ENCODE results near the gene SYT3.

The SYT3 gene

DNA sequence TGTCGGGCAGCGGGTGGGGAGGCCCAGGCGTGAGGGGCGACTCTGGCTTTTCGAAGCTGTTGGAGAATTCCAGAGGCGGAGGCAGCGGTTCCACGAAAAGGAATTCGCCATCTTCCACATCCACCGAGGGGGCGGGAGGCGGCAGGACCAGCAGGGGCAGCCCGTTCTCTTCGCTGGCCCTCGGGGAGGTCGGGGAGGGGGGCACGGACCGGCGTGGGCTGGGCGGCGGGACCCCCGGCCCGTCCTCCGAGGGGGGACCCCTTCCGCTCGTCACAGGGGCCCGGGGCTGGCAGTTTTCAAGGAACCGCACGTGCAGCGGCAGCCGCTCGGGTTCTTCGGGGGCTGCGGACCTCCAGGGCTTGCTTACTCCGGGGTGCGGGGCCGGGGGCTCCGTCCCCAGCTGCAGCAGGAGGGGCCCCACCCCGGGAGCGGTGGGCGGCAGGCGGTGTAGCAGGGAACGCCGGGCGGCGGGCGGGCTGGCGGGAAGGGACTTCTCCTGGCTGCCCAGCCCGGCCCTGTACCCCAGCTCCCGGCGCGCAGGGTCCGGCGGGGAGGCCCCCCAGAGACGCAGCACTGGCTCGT is 27.6 kb upstream of the SYT3 start:
- H3K4me1 ChIP-seq: no peaks in the 10 kb centered on the region
- TF ChIP-seq, protein P1, sequence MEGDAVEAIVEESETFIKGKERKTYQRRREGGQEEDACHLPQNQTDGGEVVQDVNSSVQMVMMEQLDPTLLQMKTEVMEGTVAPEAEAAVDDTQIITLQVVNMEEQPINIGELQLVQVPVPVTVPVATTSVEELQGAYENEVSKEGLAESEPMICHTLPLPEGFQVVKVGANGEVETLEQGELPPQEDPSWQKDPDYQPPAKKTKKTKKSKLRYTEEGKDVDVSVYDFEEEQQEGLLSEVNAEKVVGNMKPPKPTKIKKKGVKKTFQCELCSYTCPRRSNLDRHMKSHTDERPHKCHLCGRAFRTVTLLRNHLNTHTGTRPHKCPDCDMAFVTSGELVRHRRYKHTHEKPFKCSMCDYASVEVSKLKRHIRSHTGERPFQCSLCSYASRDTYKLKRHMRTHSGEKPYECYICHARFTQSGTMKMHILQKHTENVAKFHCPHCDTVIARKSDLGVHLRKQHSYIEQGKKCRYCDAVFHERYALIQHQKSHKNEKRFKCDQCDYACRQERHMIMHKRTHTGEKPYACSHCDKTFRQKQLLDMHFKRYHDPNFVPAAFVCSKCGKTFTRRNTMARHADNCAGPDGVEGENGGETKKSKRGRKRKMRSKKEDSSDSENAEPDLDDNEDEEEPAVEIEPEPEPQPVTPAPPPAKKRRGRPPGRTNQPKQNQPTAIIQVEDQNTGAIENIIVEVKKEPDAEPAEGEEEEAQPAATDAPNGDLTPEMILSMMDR (IDR thresholded peaks at IDR 0.05): no peak
- H3K4me3 ChIP-seq (ENCODE audit: low read depth, low read length): no peak overlapping the region
- no peak overlapping the region for H3K27ac ChIP-seq
- H3K9me3 ChIP-seq (ENCODE audit: control insufficient read depth, low read length): no peaks in the 10 kb centered on the region
- no peak overlapping the region for H2AFZ ChIP-seq
- H3K36me3 ChIP-seq (ENCODE audit: control insufficient read depth, insufficient read depth, low read length): no peaks in the 10 kb centered on the region
- H3K79me2 ChIP-seq: no peaks in the 10 kb centered on the region
- H3K27me3 ChIP-seq (ENCODE audit: control insufficient read depth, insufficient read depth, low read length): peaks cover 3% of the 10 kb centered on the region
- H3K9ac ChIP-seq: no peak overlapping the region
- H3K4me2 ChIP-seq (ENCODE audit: low read length): peak overlapping the region; percentile 31

DNA sequence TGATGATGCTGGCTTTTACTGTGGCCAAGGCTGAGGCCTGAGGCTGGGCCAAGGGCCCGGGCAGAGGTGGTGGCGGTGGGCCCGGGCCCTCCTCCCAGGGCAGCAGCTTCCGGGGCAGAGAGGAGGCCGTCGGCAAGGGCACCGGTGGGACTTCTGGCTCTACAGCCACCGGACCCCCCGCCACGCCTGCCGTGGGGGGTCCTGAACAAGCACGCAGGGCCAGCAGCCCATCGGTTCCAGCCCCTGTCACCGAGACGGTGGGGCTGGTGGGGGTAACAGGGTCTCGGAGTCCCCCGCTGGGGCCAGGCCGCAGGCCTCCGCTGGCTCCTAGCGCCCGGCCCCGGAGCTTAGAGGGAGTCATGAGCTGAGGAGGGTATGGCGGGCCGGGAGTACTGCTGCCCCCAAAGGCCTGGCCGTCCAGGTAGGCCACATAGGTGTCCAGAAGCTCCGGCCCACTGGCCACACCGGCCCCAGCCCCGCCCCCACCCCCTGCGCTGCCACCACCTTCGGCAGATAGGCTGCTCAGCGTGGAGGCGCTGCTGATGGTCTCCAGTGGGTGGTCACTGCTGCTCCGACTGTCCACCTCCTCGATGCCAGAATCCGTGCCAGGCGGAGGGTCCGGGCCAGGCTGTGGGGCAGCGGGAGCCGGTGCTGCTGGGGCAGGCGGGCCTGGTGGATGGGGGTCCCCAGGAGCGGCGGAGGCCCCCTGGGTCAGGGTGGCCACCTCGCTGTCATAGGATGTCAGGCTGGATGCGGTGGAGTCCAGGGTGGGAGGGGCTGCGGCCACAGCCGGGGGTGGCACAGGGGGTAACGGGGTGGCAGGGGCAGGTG is 26.9 kb upstream of the SYT3 start:
- no peak overlapping the region for H3K27ac ChIP-seq
- TF ChIP-seq, protein P1 (IDR thresholded peaks at IDR 0.05): no peak
- no peaks in the 10 kb centered on the region for H3K4me1 ChIP-seq
- H3K27me3 ChIP-seq (ENCODE audit: control insufficient read depth, insufficient read depth, low read length): peaks cover 3% of the 10 kb centered on the region
- H3K4me3 ChIP-seq (ENCODE audit: low read depth, low read length): no peak overlapping the region
- H2AFZ ChIP-seq: no peak overlapping the region
- H3K36me3 ChIP-seq (ENCODE audit: control insufficient read depth, insufficient read depth, low read length): no peaks in the 10 kb centered on the region
- no peak overlapping the region for H3K4me2 ChIP-seq (ENCODE audit: low read length)
- H3K9me3 ChIP-seq (ENCODE audit: control insufficient read depth, low read length): no peaks in the 10 kb centered on the region
- H3K79me2 ChIP-seq: no peaks in the 10 kb centered on the region
- H3K9ac ChIP-seq: no peak overlapping the region

DNA sequence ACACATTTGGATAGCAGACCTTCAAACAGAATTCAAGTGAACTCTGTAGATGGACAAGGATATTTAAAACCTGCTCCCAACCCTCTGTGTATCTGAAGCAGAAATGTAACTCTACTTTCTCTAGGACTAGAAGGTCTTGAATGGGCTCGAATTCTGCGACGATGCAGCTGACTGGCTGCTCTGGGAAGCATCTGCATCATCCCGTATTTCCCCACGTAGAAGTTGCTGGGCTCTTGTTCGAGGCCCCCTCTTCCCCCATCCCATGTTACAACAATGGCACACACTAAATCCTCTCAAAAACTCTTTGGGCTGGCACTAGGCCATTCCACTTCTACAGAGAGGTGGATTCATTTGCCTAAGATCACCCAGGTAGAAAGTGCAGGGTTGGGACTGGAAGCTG is 24.5 kb upstream of the SYT3 start:
- no peak overlapping the region for H3K4me3 ChIP-seq (ENCODE audit: low read depth, low read length)
- TF ChIP-seq, protein P1 (IDR thresholded peaks at IDR 0.05): no peak

DNA sequence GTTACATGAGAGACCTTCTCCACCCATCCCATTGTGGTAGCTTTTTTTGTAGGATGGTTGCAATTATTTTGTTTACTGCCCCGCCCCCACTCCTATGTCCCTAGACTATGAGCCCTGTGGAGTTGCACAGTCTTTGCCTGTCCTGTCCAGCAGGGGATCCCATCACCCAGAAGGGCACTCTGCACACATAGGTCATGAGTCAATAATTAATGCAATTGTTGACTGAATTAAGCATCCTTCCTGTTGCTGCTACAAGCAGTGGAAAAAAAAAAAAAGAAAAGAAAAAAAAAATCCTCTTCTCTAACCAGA is 23.8 kb upstream of the SYT3 start:
- H3K27me3 ChIP-seq (ENCODE audit: control insufficient read depth, insufficient read depth, low read length): peaks cover 3% of the 10 kb centered on the region
- TF ChIP-seq, protein P1 (IDR thresholded peaks at IDR 0.05): no peak
- H3K9me3 ChIP-seq (ENCODE audit: control insufficient read depth, low read length): no peaks in the 10 kb centered on the region
- H3K36me3 ChIP-seq (ENCODE audit: control insufficient read depth, insufficient read depth, low read length): no peaks in the 10 kb centered on the region
- H3K79me2 ChIP-seq: no peaks in the 10 kb centered on the region
- no peak overlapping the region for H3K4me3 ChIP-seq (ENCODE audit: low read depth, low read length)
- no peak overlapping the region for H3K9ac ChIP-seq
- H3K4me2 ChIP-seq (ENCODE audit: low read length): no peak overlapping the region
- H3K4me1 ChIP-seq: no peaks in the 10 kb centered on the region
- H2AFZ ChIP-seq: no peak overlapping the region
- H3K27ac ChIP-seq: no peak overlapping the region

More for the DNA sequence above, 24.5 kb upstream of the SYT3 start:
- H3K9ac ChIP-seq: no peak overlapping the region
- no peak overlapping the region for H2AFZ ChIP-seq
- peaks cover 3% of the 10 kb centered on the region for H3K27me3 ChIP-seq (ENCODE audit: control insufficient read depth, insufficient read depth, low read length)
- H3K79me2 ChIP-seq: no peaks in the 10 kb centered on the region
- H3K4me1 ChIP-seq: no peaks in the 10 kb centered on the region
- no peak overlapping the region for H3K27ac ChIP-seq
- H3K4me2 ChIP-seq (ENCODE audit: low read length): no peak overlapping the region
- H3K36me3 ChIP-seq (ENCODE audit: control insufficient read depth, insufficient read depth, low read length): no peaks in the 10 kb centered on the region
- no peaks in the 10 kb centered on the region for H3K9me3 ChIP-seq (ENCODE audit: control insufficient read depth, low read length)
